Suprapubic skin (tissue), 4 donors: ENCODE results near the gene SCAMP4.

Experiments
- EP300 ChIP-seq: sonication (generic); formaldehyde crosslinking; IDR thresholded peaks from one replicate; pipeline ENCODE4 v1.6.1; 2017; ENCODE audit warnings: antibody characterized with exemption
- POLR2A ChIP-seq, 2 donors: fragments of 450-650 bp; IDR thresholded peaks; one replicate each; pipeline ENCODE4 v1.6.1; 2017; ENCODE audit warnings: antibody characterized with exemption in 2 of 2, mild to moderate bottlenecking in 2 of 2, moderate library complexity in 2 of 2
- POLR2AphosphoS5 ChIP-seq, 3 donors: sonication (generic); formaldehyde crosslinking; IDR thresholded peaks; one replicate each; pipeline ENCODE4 v1.6.1; 2017; ENCODE audit warnings: antibody characterized with exemption in 3 of 3
- TF ChIP-seq, protein P1 (sequence below), 2 donors: fragments of 200-600 bp in 1 of 2; fragments of 450-650 bp in 1 of 2; sonication (generic) in 1 of 2; IDR thresholded peaks; one replicate each; pipeline ENCODE4 v1.5.1; 2016 to 2019; ENCODE audit warnings: antibody characterized with exemption in 2 of 2, mild to moderate bottlenecking in 1 of 2, moderate library complexity in 1 of 2

DNA sequence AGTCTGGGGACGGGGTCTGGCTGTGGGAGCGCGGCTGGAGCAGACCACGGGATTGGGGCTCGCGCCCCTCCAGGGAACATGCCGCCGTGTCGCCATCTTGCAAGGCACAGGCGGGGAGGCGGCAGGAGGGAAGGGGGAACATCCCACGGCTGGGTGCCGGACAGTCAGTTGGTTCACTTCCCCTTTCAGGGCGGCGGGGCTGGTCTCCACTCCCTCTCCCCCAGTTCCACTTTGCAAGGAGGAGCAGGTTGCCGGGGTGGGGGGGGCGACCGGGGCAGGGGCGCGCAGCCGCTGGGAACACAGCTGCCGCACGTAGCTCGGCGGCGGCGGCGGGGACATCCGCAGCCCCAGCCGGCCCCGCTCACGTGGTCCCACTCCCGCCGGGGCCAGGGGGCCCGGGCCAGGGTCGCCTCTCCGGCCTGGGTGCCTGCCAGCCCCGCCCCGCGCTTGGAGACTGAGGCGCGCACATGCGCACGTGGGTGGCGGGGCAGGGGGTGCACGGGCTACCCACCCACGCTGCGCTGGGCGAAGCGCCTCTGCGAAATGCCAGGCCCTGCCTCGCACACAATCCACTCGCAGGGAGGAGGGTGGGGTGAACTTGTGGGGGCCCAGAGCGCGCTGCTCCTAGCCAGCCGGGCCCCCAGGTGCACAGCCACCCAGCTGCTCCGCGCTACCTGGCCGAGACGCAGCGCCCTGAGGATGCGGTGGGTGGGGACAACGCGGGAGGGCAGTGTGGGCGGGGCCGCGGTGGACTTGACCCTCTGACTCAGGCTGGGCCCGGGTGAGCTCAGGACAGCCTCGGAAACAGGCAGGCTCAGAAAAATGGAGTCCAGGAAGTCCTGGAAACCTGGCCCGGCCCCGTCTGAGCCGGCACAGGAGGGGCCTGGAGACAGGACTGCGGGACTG, 48.2 kb upstream of the SCAMP4 start:
- TF ChIP-seq, protein P1, sequence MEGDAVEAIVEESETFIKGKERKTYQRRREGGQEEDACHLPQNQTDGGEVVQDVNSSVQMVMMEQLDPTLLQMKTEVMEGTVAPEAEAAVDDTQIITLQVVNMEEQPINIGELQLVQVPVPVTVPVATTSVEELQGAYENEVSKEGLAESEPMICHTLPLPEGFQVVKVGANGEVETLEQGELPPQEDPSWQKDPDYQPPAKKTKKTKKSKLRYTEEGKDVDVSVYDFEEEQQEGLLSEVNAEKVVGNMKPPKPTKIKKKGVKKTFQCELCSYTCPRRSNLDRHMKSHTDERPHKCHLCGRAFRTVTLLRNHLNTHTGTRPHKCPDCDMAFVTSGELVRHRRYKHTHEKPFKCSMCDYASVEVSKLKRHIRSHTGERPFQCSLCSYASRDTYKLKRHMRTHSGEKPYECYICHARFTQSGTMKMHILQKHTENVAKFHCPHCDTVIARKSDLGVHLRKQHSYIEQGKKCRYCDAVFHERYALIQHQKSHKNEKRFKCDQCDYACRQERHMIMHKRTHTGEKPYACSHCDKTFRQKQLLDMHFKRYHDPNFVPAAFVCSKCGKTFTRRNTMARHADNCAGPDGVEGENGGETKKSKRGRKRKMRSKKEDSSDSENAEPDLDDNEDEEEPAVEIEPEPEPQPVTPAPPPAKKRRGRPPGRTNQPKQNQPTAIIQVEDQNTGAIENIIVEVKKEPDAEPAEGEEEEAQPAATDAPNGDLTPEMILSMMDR (IDR thresholded peaks at IDR 0.05): no peak
- peak in 1 of 3 donors; percentile 62 for TF ChIP-seq POLR2AphosphoS5 (IDR thresholded peaks at IDR 0.05)
- TF ChIP-seq POLR2A (IDR thresholded peaks at IDR 0.05): no peak
- no peak for TF ChIP-seq EP300
